Neuronal stem cell (in vitro differentiated cells): ENCODE results near the gene PSMD3.

Source experiments
- DNase-seq: peaks from one replicate; pipeline ENCODE4 v3.0.0-alpha.2; 2013; ENCODE audit warnings: low spot score
- H2AFZ ChIP-seq: one replicate; pipeline ENCODE4 v1.6.1; 2013; ENCODE audit warnings: mild to moderate bottlenecking, low read length, inconsistent platforms
- H2AK5ac ChIP-seq: 2 replicates; pipeline ENCODE4 v1.6.1; 2013; ENCODE audit warnings: low read depth, mild to moderate bottlenecking, inconsistent platforms, low read length, moderate library complexity, mixed read lengths
- H2BK120ac ChIP-seq: 2 replicates; pipeline ENCODE4 v1.6.1; 2013; ENCODE audit warnings: low read depth, mild to moderate bottlenecking, inconsistent platforms, low read length, moderate library complexity, mixed read lengths
- H2BK12ac ChIP-seq: one replicate; pipeline ENCODE4 v1.6.1; 2013; ENCODE audit warnings: low read length, inconsistent platforms
- H2BK15ac ChIP-seq: 2 replicates; pipeline ENCODE4 v1.6.1; 2013; ENCODE audit warnings: mild to moderate bottlenecking, low read length, inconsistent platforms, mixed read lengths
- H2BK5ac ChIP-seq: one replicate; pipeline ENCODE4 v1.6.1; 2013; ENCODE audit warnings: inconsistent platforms, mild to moderate bottlenecking, low read length, moderate library complexity
- H3K14ac ChIP-seq: one replicate; pipeline ENCODE4 v1.6.1; 2013; ENCODE audit warnings: low read length, inconsistent platforms
- H3K18ac ChIP-seq: 2 replicates; pipeline ENCODE4 v1.6.1; 2013; ENCODE audit warnings: low read length, inconsistent platforms
- H3K23ac ChIP-seq: 2 replicates; pipeline ENCODE4 v1.6.1; 2013; ENCODE audit warnings: low read depth, mild to moderate bottlenecking, mixed read lengths, low read length, inconsistent platforms; ENCODE audit not compliant: poor library complexity
- H3K27ac ChIP-seq: replicated peaks from 3 replicates; pipeline ENCODE4 v1.5.1; 2013; ENCODE audit warnings: low read length, inconsistent platforms
- H3K27me3 ChIP-seq, 3 experiments: 2 replicates each; pipeline ENCODE4 v1.6.1; 2013; ENCODE audit warnings: low read length in 3 of 3, mild to moderate bottlenecking in 2 of 3, inconsistent platforms in 1 of 3, low read depth in 1 of 3, mixed read lengths in 1 of 3, moderate library complexity in 1 of 3; ENCODE audit not compliant: control insufficient read depth in 3 of 3, insufficient read depth in 3 of 3
- H3K36me3 ChIP-seq, 2 donors: replicated peaks in 1 of 2; 2 replicates each; pipeline ENCODE4 v1.6.1; 2013; ENCODE audit warnings: low read length in 2 of 2; ENCODE audit not compliant: control insufficient read depth in 2 of 2, insufficient read depth in 2 of 2
- H3K4ac ChIP-seq: 2 replicates; pipeline ENCODE4 v1.6.1; 2013; ENCODE audit warnings: inconsistent platforms, mild to moderate bottlenecking, low read length, moderate library complexity
- H3K4me1 ChIP-seq, 2 donors: 1 replicate in 1 of 2; 2 replicates in 1 of 2; pipeline ENCODE4 v1.6.1; 2013; ENCODE audit warnings: low read length in 2 of 2, low read depth in 1 of 2; ENCODE audit not compliant: control insufficient read depth in 2 of 2, insufficient read depth in 1 of 2
- H3K4me2 ChIP-seq: one replicate; pipeline ENCODE4 v1.6.1; 2013; ENCODE audit warnings: mild to moderate bottlenecking, low read length, inconsistent platforms; ENCODE audit not compliant: insufficient read depth, poor library complexity, severe bottlenecking
- H3K4me3 ChIP-seq, 2 donors: 2 replicates each; pipeline ENCODE4 v1.5.1; 2013; ENCODE audit warnings: low read length in 2 of 2, mild to moderate bottlenecking in 2 of 2, inconsistent platforms in 1 of 2, moderate library complexity in 1 of 2
- H3K79me1 ChIP-seq: one replicate; pipeline ENCODE4 v1.6.1; 2013; ENCODE audit warnings: low read depth, mild to moderate bottlenecking, inconsistent platforms, low read length, moderate library complexity
- H3K9ac ChIP-seq: one replicate; pipeline ENCODE4 v1.6.1; 2013; ENCODE audit warnings: mild to moderate bottlenecking, low read depth, low read length, inconsistent platforms; ENCODE audit not compliant: poor library complexity
- H3K9me3 ChIP-seq, 2 donors: replicated peaks in 1 of 2; 2 replicates each; pipeline versions ENCODE3 to v1.6.1; 2013; ENCODE audit warnings: low read length in 2 of 2, mild to moderate bottlenecking in 2 of 2, inconsistent platforms in 1 of 2, low read depth in 1 of 2, mixed read lengths in 1 of 2, moderate library complexity in 1 of 2; ENCODE audit not compliant: control insufficient read depth in 2 of 2, insufficient read depth in 1 of 2
- H4K8ac ChIP-seq: one replicate; pipeline ENCODE4 v1.6.1; 2013; ENCODE audit warnings: low read depth, mild to moderate bottlenecking, inconsistent platforms, low read length, moderate library complexity
- H4K91ac ChIP-seq: one replicate; pipeline ENCODE4 v1.6.1; 2013; ENCODE audit warnings: low read length, low read depth, mild to moderate bottlenecking, inconsistent platforms; ENCODE audit not compliant: poor library complexity
- WGBS, 2 donors: extraction: QIAGEN DNeasy Blood & Tissue Kit; methylation state at CpG; one replicate each; pipeline ENCODE4 v1.1.7; 2013; ENCODE audit warnings: missing lambda C conversion rate in 2 of 2, mixed read lengths in 1 of 2; ENCODE audit not compliant: insufficient read length in 2 of 2, insufficient replicate concordance in 1 of 2; ENCODE audit errors: extremely low coverage in 2 of 2; 5-methylcytosine and 5-hydroxymethylcytosine counted together

The PSMD3 gene

GRCh38 chr17:39949028-39949427 lies 31.6 kb upstream of the PSMD3 start:
- WGBS, 2 donors = no CpG with 5 or more reads among the region's 2 CpGs
- Histone ChIP-seq H2BK120ac (no peak overlapping the region), H4K8ac (no peak overlapping the region), H2BK12ac (no peak overlapping the region), H3K4me1 (peaks cover 11% of the 10 kb centered on the region in 2 donors), H2BK15ac (no peak overlapping the region), H2BK5ac (no peak overlapping the region), H3K36me3 (no peaks in the 10 kb centered on the region), H3K9me3 (no peaks in the 10 kb centered on the region), H3K4me2 (no peak overlapping the region), H3K18ac (no peak overlapping the region), H2AFZ (peak overlapping the region; percentile 49), H3K79me1 (no peaks in the 10 kb centered on the region), H4K91ac (no peak overlapping the region), H3K27me3 (peaks cover 0 to 22% (median 7%) of the 10 kb centered on the region in 3 experiments), H3K9ac (no peak overlapping the region), H2AK5ac (no peak overlapping the region), H3K23ac (no peak overlapping the region), H3K27ac (no peak overlapping the region), H3K14ac (no peak overlapping the region), H3K4me3 (no peak overlapping the region), H3K4ac (no peak overlapping the region)
- no peak for DNase-seq

- H2BK5ac ChIP-seq = no peak overlapping the region
- no peak overlapping the region for H2BK120ac ChIP-seq
- WGBS, 2 donors = no CpG with 5 or more reads among the region's 5 CpGs
- no peak overlapping the region for H3K18ac ChIP-seq
- no peak overlapping the region for H4K91ac ChIP-seq
- H2BK15ac ChIP-seq = peak overlapping the region; percentile 9
- H2BK12ac ChIP-seq = no peak overlapping the region
- H3K9me3 ChIP-seq = no peaks in the 10 kb centered on the region
- H3K36me3 ChIP-seq = no peaks in the 10 kb centered on the region
- no peak overlapping the region for H3K4me2 ChIP-seq
- H2AK5ac ChIP-seq = peak overlapping the region; percentile 47
- H4K8ac ChIP-seq = no peak overlapping the region
- no peak overlapping the region for H3K4me3 ChIP-seq
- H2AFZ ChIP-seq = no peak overlapping the region
- no peak overlapping the region for H3K4ac ChIP-seq
- DNase-seq = no peak
- H3K27ac ChIP-seq = no peak overlapping the region
- no peak overlapping the region for H3K14ac ChIP-seq
- H3K79me1 ChIP-seq = no peaks in the 10 kb centered on the region
- H3K27me3 ChIP-seq = peaks cover 0 to 19% (median 7%) of the 10 kb centered on the region in 3 experiments
- H3K4me1 ChIP-seq = peaks cover 11% of the 10 kb centered on the region in 2 donors
- H3K23ac ChIP-seq = no peak overlapping the region
- H3K9ac ChIP-seq = no peak overlapping the region
Observed at GRCh38 chr17:39950871-39951348, 29.7 kb upstream of the PSMD3 start.

- Histone ChIP-seq H3K79me1 (no peaks in the 10 kb centered on the region), H3K4me3 (peak overlapping the region; percentile 34 to 80)
Observed at GRCh38 chr17:39951924-39952679, 28.5 kb upstream of the PSMD3 start.

GRCh38 chr17:39952680-39953470 lies 27.7 kb upstream of the PSMD3 start:
- Histone ChIP-seq H3K79me1 (no peaks in the 10 kb centered on the region), H2BK12ac (no peak overlapping the region), H2BK5ac (peak overlapping the region; percentile 15), H3K4ac (peak overlapping the region; percentile 19), H3K27ac (no peak overlapping the region), H3K36me3 (no peaks in the 10 kb centered on the region), H2AFZ (peak overlapping the region; percentile 98), H2BK120ac (peak overlapping the region; percentile 35), H3K23ac (peak overlapping the region; percentile 26), H4K91ac (no peak overlapping the region), H3K18ac (peak overlapping the region; percentile 97), H3K9me3 (no peaks in the 10 kb centered on the region), H3K4me1 (peaks cover 11% of the 10 kb centered on the region in 2 donors), H3K9ac (peak overlapping the region; percentile 93), H2AK5ac (peak overlapping the region; percentile 54), H3K4me2 (peak overlapping the region; percentile 72), H3K14ac (peak overlapping the region; percentile 83), H4K8ac (peak overlapping the region; percentile 88), H3K27me3 (peaks cover 0 to 8% (median 7%) of the 10 kb centered on the region in 3 experiments), H3K4me3 (peak overlapping the region; percentile 58 to 80), H2BK15ac (peak overlapping the region; percentile 71)
- DNase-seq = peak; percentile 95
- no CpG with 5 or more reads among the region's 55 CpGs for WGBS, 2 donors

More at GRCh38 chr17:39951924-39952679, 28.5 kb upstream of the PSMD3 start:
- H3K27me3 ChIP-seq = peaks cover 0 to 8% (median 7%) of the 10 kb centered on the region in 3 experiments
- H3K9me3 ChIP-seq = no peaks in the 10 kb centered on the region
- no peaks in the 10 kb centered on the region for H3K36me3 ChIP-seq
- peak overlapping the region; percentile 93 for H3K9ac ChIP-seq
- H3K18ac ChIP-seq = peak overlapping the region; percentile 97
- H2BK15ac ChIP-seq = peak overlapping the region; percentile 71
- H2AK5ac ChIP-seq = peak overlapping the region; percentile 54
- H3K4ac ChIP-seq = peak overlapping the region; percentile 19
- peak overlapping the region; percentile 88 for H4K8ac ChIP-seq
- H4K91ac ChIP-seq = no peak overlapping the region
- WGBS, 2 donors = no CpG with 5 or more reads among the region's 22 CpGs
- H2BK5ac ChIP-seq = peak overlapping the region; percentile 15
- peak overlapping the region; percentile 26 for H3K23ac ChIP-seq
- peak overlapping the region; percentile 83 for H3K14ac ChIP-seq
- no peak overlapping the region for H3K27ac ChIP-seq
- H2BK120ac ChIP-seq = peak overlapping the region; percentile 35
- no peak overlapping the region for H2BK12ac ChIP-seq
- peak overlapping the region; percentile 90 for H2AFZ ChIP-seq
- no peak for DNase-seq
- H3K4me1 ChIP-seq = peaks cover 11% of the 10 kb centered on the region in 2 donors
- peak overlapping the region; percentile 72 for H3K4me2 ChIP-seq
